IPS DF 19.7 (cell line): ENCODE results near the gene LARGE2.

Experiments used
- DNase-seq: peaks from one replicate; pipeline ENCODE4 v3.0.0-alpha.2; 2013; ENCODE audit warnings: low read depth, low spot score

LARGE2 gene

DNA sequence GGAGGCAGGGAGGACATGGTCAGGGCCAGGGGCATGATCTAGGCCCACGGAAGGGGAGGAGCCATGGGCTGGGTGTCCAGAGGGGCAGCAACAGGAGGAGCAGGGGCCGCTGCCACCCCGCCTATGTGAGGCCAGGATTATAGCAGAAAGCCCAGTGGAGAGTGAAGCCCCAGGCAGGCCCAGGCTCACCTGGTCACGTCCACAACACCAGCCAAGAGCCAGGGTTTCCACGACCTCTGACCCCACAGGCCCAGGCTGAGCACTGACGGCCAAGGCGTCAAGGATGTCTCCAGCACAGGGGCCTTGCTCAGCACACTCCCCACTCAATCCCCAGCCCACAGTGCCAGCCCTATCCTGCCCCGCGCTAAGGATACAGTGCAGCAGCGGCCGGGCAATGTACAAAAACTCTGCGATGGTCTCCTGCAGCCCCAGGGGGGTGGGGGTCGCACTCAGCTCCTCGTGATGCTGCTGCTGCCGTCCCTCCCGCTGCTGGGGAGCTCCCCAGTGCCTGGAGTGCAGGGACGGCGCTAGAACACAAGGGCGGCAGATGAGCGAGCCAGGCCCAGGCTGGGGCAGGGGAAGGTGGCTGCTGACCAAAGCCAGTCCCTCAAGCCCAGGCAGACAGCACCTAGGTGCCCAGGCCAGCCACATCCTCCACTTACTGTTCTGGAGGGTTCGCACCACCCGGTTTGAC is 8.4 kb upstream of the LARGE2 start:
- DNase-seq, result no peak

- DNase-seq, result no peak
Measured at GRCh38 chr11:45915446-45915845, 7.0 kb upstream of the LARGE2 start.

- no peak for DNase-seq
Measured at GRCh38 chr11:45917286-45917622, 5.2 kb upstream of the LARGE2 start.

- DNase-seq, result peak; percentile 88
Measured at GRCh38 chr11:45917623-45918330, 4.7 kb upstream of the LARGE2 start, which contains the start of gene PEX16. TSS of gene PEX16 (minus strand) at chr11:45917877. CDS start at chr11:45917811, 66 bp downstream.

DNA sequence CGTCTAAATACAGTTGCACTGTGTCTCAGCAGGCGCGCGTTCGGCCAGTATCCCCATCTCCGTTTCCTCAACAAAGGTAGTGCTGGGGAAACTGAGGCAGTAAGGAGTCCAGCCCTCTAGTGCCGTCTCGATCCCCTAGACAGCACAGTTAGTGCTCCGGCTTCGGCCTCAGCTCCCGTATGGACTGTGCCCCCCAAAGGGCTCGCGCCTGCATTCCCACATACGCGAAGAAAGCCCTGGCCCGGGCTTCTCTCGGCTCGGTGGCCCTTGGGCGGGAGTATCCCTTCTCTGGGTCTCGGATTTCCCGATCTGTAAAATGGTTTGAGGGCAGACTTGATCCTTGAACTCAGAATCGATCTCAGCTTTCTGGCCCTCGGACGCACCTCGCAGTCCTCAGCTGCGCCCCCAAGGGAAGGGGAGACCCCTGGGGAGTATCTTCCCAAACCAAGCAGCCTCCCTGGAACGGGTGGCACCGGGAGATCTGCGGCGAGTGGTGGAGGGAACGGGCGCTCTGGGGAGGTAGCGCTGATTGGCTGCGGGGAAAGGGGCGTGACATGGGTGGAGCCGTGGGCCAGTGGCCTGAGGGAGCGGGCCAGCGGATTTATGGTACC is 4.0 kb upstream of the LARGE2 start:
- no peak for DNase-seq

DNA sequence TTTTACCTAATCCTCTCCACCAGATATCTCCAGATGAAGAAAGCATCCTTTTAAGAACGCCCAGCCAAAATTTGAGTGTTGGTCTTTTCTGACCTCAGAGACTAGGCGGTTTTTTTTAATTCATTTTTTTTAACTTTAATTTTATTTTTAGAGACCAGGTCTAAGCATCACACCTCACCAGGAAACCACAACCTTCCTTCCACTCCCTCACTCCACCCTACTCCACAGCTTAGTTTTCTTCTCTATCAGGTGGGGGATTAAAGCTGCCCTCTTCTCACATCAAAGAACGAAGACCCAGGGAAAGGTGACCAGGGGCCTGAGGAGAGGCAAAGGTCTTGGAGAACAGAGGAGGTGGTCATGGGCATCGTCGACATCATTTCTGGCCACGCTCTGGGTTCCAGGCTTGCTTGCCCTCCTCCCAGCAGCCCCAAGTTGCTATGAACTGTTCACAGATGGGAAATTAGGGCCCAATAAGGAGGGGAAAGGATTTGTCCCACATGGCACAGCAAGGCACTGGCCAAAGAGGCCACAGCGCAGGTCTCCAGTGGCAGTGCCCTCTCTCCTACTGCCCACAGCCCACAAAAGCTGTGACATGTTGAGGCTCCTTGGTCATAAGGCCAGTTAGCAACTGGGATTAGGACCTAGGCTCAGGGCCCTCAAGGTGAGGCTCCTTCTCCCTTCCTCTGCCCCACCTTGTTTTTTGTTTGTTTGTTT is 3.3 kb upstream of the LARGE2 start:
- no peak for DNase-seq

DNA sequence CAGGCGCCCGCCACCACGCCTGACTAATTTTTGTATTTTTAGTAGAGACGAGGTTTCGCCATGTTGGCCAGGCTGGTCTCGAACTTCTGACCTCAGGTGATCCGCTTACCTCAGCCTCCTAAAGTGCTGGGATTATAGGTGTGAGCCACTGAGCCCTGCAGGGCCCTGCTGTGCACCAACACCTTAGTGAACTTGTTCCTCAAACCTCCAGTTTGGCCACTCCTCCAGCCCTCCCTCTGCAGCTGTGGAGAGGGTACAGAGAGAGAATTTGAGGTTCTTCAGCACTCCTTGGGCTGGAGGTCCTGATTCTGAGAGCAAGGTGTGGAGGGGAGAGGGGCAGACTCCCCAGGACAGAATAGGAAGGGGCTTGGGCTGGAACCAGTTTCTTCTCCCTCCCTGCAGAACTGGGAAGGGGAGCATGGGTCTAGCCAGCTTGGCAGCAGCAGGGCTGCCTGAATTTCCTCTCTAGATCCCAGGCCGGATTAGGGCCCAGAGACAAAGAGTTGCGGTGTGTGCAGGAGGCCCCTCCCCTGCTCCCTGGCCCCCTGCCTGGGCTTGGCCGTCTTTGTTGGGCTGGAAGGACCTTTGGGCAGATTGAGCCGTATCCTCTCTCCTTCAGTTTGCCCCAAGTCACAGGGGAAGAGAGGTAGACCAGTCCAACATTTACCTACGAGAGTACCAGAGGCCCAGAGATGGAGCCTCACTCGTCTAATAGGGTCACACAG is 2.5 kb upstream of the LARGE2 start:
- DNase-seq, result no peak

- no peak for DNase-seq
Measured at GRCh38 chr11:45920531-45921477, 1.7 kb upstream of the LARGE2 start.

DNA sequence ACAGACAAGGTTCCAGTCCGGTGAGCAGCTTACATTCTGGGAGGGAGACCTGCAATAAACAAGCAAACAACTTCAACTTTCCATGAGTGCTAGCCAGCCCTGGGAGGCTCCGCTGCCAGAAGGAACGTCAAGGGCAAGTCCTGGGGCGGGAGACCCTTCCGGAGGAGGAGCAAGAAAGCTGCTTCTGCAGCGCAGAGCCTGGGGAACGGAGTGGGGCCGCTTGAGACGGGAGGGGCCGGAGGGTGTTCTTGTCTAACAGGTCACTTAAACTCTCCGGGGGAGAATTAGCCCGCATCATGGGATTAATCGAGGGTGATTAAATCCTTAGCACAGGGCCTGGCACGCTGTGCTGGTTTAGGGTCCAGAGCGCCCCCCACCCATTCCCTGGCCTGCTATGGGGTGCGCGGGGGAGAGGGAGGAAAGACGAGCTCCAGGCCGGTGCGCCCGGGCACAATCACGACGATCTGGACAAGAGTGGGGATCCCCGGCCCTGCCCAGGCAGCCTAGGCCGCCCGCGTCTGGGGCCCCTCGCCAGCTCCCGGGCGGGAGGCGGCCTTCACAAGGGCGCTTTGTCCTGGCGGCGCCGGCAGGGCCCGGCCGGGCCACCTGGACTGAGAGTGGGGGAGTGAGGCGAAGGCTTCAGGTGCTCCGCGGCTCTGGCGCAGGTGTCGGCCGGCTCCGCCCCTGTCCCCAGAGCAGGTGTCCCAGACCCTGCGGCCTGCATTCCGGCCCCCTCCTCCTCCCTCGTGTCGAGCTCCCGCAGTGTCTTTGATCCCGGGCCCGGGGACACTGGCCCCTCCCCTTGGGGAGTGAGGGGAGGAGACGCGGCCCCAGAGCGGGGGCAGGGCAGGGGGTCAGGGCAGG is 663 bp upstream of the LARGE2 start:
- DNase-seq, result peak; percentile 77

DNA sequence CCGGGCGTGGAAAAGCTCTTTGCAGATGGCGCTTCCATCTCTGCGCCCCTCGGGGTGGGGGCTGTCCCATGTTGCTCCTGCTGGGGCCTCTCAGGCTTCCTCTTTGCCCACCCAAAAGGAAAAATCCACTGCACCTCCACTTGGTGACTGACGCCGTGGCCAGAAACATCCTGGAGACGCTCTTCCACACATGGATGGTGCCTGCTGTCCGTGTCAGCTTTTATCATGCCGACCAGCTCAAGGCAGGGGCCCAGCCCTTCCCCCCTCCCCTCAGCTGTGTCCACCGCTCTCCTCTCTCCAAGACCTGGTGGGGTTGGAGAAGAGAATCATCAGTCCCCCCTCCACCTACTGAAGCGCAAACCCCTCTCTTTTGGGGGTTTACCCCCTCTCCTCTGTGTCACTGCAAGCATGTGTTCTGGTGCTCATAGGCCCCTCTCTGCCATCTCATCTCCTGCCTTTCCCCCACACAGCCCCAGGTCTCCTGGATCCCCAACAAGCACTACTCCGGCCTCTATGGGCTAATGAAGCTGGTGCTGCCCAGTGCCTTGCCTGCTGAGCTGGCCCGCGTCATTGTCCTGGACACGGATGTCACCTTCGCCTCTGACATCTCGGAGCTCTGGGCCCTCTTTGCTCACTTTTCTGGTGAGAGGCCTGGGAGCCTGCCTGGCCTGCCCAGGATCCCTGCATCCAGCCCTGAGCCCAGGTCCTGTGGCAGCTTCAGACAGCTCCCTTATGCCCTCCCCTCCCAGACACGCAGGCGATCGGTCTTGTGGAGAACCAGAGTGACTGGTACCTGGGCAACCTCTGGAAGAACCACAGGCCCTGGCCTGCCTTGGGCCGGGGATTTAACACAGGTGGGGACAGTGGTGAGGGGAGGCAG is 1.8 kb downstream of the LARGE2 start:
- DNase-seq, result no peak

- DNase-seq, result no peak
Measured at GRCh38 chr11:45924927-45925326, 2.5 kb downstream of the LARGE2 start.

GRCh38 chr11:45925550-45925949 is 3.1 kb downstream of the LARGE2 start:
- no peak for DNase-seq

- no peak for DNase-seq
Measured at GRCh38 chr11:45926001-45926401, 3.5 kb downstream of the LARGE2 start.

- no peak for DNase-seq
Measured at GRCh38 chr11:45926536-45927331, 4.3 kb downstream of the LARGE2 start.

- no peak for DNase-seq
Measured at GRCh38 chr11:45927332-45927683, 4.9 kb downstream of the LARGE2 start.

DNA sequence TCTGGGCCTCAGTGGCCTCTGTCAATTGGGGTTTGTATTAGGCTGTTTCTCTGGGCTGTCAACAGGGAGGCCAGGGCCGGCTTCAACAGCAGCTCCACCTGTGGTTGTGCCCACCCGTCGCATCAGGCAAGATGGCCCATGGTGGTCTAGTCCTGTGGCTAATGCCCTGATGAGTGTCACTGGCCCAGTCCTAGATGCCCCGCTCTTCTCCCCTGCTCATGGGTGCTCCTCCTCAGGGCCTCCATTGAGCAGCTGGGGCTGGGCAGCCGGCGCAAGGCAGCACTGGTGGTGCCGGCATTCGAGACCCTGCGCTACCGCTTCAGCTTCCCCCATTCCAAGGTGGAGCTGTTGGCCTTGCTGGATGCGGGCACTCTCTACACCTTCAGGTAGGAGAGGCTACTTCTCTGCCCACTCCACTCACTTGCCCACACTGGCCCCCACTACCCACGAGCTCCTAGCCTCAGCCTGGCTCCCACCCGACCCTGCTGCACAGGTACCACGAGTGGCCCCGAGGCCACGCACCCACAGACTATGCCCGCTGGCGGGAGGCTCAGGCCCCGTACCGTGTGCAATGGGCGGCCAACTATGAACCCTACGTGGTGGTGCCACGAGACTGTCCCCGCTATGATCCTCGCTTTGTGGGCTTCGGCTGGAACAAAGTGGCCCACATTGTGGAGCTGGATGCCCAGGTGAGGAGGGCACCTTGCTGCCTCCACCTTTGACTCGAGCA is 5.4 kb downstream of the LARGE2 start:
- DNase-seq, result no peak

GRCh38 chr11:45928535-45929215 is 6.2 kb downstream of the LARGE2 start:
- DNase-seq, result no peak
